ENCODE results near the gene TDRD7. TPM values are rescaled to one million over a fixed set of nuclear protein-coding genes. Genes with fewer than 3 reads are reported as not detected.

TDRD7 gene
- total and polyA plus RNA-seq, 9 of the 15 experiments (the other 6 are each of a cell fraction or from before 2014, with no cell fraction given) = 2.2 to 7.7 (median 5.2) TPM

DNA sequence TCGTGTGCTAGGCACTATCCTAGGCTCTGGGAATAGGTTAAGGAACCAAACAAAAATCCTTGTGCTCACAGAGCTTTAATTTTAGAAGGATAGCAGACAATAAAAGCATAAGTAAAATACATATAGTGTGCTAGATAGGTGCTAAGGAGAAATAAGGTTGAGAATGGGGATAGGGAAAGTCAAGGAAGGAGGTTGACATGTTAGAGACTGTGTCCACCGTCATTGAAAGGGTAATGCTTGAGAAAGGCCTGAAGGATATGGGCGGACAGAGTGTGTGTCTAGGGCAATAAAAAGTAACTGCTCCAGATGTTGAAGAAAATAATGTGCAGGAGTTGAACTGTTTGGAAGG, 482 bp upstream of the TDRD7 start (continued):
- TF ChIP-seq, protein P1, sequence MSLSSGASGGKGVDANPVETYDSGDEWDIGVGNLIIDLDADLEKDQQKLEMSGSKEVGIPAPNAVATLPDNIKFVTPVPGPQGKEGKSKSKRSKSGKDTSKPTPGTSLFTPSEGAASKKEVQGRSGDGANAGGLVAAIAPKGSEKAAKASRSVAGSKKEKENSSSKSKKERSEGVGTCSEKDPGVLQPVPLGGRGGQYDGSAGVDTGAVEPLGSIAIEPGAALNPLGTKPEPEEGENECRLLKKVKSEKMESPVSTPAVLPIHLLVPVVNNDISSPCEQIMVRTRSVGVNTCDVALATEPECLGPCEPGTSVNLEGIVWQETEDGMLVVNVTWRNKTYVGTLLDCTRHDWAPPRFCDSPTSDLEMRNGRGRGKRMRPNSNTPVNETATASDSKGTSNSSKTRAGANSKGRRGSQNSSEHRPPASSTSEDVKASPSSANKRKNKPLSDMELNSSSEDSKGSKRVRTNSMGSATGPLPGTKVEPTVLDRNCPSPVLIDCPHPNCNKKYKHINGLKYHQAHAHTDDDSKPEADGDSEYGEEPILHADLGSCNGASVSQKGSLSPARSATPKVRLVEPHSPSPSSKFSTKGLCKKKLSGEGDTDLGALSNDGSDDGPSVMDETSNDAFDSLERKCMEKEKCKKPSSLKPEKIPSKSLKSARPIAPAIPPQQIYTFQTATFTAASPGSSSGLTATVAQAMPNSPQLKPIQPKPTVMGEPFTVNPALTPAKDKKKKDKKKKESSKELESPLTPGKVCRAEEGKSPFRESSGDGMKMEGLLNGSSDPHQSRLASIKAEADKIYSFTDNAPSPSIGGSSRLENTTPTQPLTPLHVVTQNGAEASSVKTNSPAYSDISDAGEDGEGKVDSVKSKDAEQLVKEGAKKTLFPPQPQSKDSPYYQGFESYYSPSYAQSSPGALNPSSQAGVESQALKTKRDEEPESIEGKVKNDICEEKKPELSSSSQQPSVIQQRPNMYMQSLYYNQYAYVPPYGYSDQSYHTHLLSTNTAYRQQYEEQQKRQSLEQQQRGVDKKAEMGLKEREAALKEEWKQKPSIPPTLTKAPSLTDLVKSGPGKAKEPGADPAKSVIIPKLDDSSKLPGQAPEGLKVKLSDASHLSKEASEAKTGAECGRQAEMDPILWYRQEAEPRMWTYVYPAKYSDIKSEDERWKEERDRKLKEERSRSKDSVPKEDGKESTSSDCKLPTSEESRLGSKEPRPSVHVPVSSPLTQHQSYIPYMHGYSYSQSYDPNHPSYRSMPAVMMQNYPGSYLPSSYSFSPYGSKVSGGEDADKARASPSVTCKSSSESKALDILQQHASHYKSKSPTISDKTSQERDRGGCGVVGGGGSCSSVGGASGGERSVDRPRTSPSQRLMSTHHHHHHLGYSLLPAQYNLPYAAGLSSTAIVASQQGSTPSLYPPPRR (CRISPR knock-in tag; IDR thresholded peaks at IDR 0.05; ENCODE audit: borderline replicate concordance) = no peak
- TF ChIP-seq LEF1 (IDR thresholded peaks at IDR 0.05) (0 out of 2 replicates have a peak, but pooled peaks have one; percentile 14), GATAD2A (IDR thresholded peaks at IDR 0.05) (no peak), PHB (CRISPR knock-in tag; IDR thresholded peaks at IDR 0.05) (no peak), ZNF707 (CRISPR knock-in tag; conservative IDR thresholded peaks at IDR 0.05) (no peak), ZNF589 (CRISPR knock-in tag; IDR thresholded peaks at IDR 0.05; ENCODE audit: low read depth) (no peak), CHCHD3 (CRISPR knock-in tag; IDR thresholded peaks at IDR 0.05) (no peak), ZFP36 (IDR thresholded peaks at IDR 0.05; ENCODE audit: low read depth, low read length, partially characterized antibody) (no peak), E2F3 (CRISPR knock-in tag; IDR thresholded peaks at IDR 0.05) (no peak), ZEB2 (IDR thresholded peaks at IDR 0.05) (no peak), SNRNP70 (optimal IDR thresholded peaks at IDR 0.05; ENCODE audit: low read depth, low read length) (no peak), PTTG1 (tag; IDR thresholded peaks at IDR 0.05; ENCODE audit: low read depth) (no peak), ZNF124 (CRISPR knock-in tag; IDR thresholded peaks at IDR 0.05) (no peak), ZNF830 (CRISPR knock-in tag; IDR thresholded peaks at IDR 0.05) (no peak), EWSR1 (IDR thresholded peaks at IDR 0.05; ENCODE audit: borderline replicate concordance, low read depth, partially characterized antibody) (no peak), EHMT2 (IDR thresholded peaks at IDR 0.05) (0 out of 2 replicates have a peak, but pooled peaks have one; percentile 24), ELF2 (CRISPR knock-in tag; IDR thresholded peaks at IDR 0.05) (no peak), BRD9 (IDR thresholded peaks at IDR 0.05; ENCODE audit: low read depth, partially characterized antibody) (no peak), ARHGAP35 (IDR thresholded peaks at IDR 0.05; ENCODE audit: partially characterized antibody) (no peak), SREBF2 (CRISPR knock-in tag; IDR thresholded peaks at IDR 0.05) (no peak)
- TF ChIP-seq, protein P2, sequence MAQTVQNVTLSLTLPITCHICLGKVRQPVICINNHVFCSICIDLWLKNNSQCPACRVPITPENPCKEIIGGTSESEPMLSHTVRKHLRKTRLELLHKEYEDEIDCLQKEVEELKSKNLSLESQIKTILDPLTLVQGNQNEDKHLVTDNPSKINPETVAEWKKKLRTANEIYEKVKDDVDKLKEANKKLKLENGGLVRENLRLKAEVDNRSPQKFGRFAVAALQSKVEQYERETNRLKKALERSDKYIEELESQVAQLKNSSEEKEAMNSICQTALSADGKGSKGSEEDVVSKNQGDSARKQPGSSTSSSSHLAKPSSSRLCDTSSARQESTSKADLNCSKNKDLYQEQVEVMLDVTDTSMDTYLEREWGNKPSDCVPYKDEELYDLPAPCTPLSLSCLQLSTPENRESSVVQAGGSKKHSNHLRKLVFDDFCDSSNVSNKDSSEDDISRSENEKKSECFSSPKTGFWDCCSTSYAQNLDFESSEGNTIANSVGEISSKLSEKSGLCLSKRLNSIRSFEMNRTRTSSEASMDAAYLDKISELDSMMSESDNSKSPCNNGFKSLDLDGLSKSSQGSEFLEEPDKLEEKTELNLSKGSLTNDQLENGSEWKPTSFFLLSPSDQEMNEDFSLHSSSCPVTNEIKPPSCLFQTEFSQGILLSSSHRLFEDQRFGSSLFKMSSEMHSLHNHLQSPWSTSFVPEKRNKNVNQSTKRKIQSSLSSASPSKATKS (CRISPR knock-in tag; IDR thresholded peaks at IDR 0.05) = no peak
- TF ChIP-seq, protein P3, sequence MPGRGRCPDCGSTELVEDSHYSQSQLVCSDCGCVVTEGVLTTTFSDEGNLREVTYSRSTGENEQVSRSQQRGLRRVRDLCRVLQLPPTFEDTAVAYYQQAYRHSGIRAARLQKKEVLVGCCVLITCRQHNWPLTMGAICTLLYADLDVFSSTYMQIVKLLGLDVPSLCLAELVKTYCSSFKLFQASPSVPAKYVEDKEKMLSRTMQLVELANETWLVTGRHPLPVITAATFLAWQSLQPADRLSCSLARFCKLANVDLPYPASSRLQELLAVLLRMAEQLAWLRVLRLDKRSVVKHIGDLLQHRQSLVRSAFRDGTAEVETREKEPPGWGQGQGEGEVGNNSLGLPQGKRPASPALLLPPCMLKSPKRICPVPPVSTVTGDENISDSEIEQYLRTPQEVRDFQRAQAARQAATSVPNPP (IDR thresholded peaks at IDR 0.05; ENCODE audit: borderline replicate concordance, insufficient read depth, insufficient read length) = no peak
- TF ChIP-seq, protein P4, sequence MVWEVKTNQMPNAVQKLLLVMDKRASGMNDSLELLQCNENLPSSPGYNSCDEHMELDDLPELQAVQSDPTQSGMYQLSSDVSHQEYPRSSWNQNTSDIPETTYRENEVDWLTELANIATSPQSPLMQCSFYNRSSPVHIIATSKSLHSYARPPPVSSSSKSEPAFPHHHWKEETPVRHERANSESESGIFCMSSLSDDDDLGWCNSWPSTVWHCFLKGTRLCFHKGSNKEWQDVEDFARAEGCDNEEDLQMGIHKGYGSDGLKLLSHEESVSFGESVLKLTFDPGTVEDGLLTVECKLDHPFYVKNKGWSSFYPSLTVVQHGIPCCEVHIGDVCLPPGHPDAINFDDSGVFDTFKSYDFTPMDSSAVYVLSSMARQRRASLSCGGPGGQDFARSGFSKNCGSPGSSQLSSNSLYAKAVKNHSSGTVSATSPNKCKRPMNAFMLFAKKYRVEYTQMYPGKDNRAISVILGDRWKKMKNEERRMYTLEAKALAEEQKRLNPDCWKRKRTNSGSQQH (CRISPR knock-in tag; IDR thresholded peaks at IDR 0.05) = no peak

All from K562 (cell line).